GM21825 (cell line): Measurements from ENCODE around the gene RETREG1.
"Not testable (repeated sequence)": the region's sequence is repeated elsewhere in the genome, so short reads cannot be mapped to it uniquely, and the experiment has no call there.

Source experiments
- ATAC-seq: cut with Tn5 transposase; IDR thresholded peaks from one replicate; pipeline ENCODE4 v1.9.1; 2021; ENCODE audit warnings: mild to moderate bottlenecking, moderate library complexity; ENCODE audit not compliant: unreplicated experiment

Gene RETREG1

DNA sequence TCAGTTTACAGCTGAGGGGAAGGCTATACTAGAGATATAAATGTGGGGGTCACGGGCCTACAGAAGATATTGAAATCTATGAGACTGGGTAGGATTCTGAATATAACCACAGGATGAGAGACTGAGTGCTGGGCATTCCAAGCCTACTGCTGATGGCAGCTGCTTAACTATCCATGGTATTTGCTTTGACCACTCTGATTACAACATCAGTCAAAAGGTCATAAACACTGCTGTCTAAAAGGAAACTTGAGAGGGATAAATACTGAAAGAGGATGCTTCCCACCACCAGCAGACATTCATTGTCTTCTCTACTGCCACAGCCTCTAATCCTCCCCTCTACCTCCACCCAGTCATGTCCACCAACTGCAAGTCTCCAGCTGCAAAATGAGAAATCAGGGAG, 155.0 kb downstream of the RETREG1 start:
- no peak for ATAC-seq

DNA sequence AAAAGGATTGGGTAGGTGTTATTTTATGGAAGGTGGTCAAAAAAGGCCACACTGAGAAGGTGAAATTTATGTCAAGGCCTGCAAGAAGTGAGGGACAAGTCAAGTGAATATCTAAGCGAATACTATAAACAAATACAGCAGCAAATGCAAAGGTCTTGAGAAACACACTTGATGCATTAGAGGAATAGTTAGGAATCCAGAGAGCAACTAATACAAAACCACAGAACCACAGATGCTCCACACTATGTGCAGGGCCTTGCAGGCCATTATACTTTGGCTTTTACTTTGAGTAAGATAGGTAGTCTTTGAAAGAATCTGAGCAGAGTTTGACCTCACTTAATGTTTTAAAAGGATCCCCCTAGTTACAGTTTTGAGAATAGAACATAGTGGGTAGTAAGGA, 155.8 kb downstream of the RETREG1 start:
- ATAC-seq = no peak

DNA sequence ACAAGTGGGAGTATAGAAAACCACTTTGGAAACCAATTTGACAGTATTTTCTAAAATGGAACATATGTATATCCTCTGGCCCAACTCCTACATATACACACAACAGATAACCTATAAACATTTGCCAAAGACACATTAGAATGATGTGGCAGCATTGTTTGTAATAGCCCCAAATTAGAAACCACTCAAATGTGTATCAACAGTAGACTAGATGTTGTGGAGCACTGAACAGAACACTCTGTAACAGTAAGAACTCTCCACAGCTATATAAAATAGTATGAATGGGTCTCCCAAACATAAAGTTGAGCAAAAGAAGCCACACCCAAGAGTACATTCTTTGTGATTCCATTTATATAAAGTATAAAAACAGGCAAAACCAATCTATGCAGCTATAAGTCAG, 157.3 kb downstream of the RETREG1 start:
- ATAC-seq = no peak

DNA sequence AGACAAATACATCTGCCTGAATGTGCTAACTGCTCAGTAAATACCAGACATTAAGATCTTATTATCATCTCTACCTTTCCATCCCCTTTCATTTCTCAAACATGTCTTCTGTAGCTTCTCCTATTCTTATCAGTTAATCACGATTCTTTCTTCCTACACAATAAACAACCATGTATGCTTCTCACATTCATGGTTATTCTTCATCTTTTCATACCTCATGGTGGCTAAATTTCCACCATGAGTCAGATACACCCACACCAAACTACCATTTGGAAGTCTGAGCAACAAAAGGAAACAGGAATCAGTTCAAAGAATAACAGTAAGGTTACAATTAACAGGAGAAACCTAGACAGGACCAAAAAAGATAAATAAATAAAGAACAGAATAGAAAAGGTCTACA, 158.9 kb downstream of the RETREG1 start:
- ATAC-seq = no peak

DNA sequence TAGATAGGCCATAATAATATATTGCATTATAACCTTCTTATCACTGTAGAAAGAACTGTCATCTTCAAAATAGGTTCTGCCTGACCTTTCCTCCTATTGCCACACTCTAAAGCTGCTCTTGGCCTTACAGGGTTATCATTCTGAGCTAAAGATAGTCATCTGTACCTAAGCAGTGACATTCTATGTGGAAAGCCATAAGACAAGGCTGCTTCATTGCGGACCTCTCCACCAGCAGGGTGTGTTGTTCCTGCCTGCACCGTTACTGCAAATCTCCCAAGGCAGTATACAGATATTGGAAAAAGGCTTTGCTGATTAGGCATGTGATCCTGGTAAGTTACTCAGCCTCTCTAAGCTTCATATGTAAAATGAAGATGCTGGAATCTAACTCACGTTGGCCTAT, 159.3 kb downstream of the RETREG1 start:
- no peak for ATAC-seq

DNA sequence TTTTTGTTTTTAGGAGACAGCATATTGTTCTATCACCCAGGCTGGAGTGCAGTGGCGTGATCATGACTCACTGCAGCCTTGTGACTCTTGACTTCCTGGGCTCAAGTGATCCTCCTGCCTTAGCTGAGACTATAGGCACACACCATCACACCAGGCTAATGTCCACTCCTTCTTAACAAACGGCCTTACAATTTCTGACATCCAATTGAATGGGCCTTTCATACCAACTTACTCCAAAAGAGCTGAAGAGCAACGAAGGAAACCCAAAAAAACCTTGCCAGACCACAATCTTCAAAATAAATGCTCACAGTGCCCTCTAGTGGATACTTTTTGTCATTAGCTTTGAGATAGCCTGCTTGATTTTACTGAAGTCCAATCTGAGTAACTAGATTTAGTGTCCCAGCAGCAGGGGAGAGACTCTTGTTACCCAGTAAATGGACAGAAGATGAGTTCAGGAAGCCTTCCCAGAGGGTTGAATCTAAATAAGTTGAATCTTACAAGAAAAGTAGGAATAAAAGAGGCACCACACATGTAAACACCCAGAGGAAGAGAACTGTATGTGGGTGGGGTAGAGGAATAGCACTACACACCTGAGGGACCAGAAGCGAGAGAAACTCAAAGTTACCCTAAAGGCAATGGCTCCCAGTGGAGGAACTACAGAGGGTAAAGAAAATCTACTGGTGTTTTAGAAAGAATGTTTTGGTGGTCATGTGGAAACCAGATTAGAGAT, 160.5 kb downstream of the RETREG1 start:
- ATAC-seq = no peak

DNA sequence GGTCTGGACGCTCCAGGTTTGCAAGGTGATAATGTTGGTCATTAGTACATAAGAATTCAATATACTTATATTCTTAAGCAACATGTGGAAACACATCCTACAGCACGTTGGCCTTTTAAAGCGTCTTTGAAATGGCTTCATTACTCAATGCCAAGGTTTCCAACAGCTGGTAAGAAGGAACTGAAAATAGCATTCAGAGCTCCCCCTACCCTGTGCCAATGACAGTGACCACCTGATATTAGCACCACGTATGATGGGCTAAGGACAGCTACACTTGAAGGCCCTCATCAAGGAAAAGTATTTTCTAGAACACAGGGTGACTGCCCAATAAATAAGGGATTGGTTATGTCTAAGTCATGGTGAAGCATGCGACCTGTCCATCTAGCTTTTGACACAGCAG, 161.1 kb downstream of the RETREG1 start:
- no peak for ATAC-seq

DNA sequence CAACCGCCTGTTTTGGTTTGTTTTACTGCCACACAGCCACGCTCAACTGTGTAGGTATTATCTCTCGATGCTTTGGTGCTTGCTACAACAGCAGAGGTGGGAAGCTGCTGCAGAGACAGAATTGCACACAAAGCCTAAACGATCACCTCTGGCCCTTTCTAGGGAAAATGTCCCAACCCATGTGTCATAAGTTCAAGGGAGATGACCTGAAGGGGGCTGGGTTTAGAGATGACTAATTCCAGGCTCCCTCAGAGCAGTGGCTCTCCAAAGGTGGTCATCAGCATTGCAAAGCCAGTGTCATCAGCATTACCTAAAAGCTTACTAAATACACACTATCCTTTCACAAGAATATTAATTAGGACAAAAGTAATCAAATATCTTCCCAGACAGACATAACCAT, 162.1 kb downstream of the RETREG1 start:
- no peak for ATAC-seq

DNA sequence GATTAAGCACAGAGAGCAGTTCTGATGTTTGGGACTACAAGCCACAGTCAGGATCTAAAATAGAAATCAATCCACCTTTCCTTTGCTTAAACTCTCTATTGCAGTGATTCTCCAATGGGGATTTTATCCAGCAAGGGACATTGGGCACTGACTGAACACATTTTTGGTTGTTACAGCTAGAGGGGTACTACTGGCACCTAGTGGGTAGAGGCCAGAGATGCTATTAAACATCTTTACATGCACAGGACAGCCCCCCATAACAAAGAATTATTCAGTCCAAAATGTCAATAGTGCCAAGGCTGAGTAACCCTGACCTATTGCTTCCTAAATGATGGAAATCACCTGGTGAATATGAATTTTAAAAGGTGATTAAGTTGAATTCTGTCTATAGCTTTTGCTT, 163.2 kb downstream of the RETREG1 start:
- ATAC-seq = no peak

DNA sequence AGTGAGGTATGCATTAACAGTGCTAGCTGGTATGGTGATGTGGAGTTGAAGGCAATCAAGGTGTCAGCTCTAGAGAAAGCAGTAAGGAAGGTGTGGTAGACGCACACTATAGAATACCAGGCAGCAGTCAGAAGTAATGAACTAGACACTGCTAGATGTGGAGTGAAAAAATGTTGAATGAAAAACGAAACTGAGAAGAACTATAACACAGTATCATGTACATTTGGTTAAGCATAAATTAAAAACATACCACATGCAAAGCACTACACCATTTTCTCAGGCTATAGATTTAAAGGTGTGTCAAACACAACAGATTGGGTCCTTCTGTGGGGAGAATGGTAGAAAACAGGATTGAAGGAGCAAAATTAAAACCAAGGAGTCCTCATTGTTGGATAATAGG, 166.6 kb downstream of the RETREG1 start:
- ATAC-seq = no peak

DNA sequence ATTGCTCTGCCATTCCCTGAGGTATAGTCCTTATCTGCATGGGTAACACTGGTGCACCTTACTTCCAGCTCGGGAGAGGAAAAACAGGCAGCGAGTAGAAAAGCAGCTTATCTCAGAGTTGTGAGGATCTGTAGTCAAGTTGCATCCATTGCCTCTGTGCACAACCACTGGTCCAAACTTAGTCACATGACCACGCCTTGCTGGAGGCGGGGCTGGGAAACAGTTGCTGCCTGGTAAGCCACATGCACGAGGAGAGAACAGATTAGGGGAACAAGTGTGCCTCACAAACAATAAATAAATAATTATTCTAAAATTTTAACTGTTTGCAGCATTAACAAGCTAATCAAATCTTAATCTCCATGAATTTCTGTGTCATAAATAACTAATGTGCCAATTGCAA, 169.8 kb downstream of the RETREG1 start:
- ATAC-seq = no peak

DNA sequence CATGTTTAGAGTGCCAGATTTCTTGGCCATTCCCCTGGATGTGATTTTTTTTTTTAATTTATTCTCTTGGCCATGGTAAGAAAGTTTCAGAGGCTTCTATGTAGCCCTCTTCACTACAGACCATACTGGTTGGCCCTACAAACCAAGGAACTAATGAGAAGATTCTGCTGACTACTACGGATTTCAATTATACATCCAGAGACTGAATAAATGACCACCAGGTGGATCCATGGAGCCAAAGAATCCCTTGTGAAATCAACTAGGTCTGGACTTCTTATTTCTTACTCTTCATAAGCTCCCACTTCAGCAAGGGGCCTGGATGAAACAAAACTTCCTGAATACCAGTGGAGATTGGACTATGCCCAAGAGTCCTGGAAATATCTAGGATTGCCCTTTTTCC, 178.8 kb downstream of the RETREG1 start:
- ATAC-seq = no peak

DNA sequence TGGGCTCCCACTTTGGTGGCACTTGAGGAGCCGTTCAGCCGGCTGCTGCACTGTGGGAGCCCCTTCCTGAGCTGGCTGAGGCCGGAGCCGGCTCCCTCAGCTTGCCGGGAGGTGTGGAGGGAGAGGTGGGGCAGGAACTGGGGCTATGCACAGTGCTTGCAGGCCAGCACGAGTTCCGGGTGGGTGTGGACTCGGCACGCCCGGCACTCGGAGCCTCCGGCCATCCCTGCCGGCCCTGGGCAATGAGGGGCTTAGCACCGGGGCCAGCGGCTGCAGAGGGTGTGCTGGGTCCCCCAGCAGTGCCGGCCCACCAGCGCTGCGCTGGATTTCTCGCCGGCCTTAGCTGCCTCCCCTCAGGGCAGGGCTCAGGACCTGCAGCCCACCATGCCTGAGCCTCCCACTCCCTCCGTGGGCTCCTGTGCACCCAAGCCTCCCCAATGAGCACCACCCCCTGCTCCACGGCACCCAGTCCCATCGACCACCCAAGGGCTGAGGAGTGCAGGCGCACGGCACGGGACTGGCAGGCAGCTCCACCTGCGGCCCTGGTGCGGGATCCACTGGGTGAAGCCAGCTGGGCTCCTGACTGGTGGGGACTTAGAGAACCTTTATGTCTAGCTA, 180.6 kb downstream of the RETREG1 start:
- ATAC-seq = not testable (repeated sequence)

DNA sequence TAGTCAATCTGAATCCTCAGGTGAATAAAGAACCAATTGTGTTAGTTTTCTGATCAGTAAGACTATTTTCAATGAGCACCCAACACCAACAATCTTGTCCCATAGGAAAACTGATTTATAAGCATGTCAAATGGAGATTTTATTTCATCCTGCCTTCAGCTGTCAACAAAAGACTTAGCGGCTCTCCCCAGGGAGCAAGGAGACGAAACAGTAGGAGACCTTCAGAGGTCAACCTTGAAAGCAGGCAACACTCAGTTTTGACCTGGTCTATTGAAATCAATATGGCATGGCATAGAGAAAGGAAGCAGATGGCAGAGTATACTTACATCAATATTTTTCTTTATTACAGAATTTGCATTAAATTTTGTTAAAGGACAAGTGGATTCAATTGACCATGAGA, 185.3 kb downstream of the RETREG1 start:
- no peak for ATAC-seq

DNA sequence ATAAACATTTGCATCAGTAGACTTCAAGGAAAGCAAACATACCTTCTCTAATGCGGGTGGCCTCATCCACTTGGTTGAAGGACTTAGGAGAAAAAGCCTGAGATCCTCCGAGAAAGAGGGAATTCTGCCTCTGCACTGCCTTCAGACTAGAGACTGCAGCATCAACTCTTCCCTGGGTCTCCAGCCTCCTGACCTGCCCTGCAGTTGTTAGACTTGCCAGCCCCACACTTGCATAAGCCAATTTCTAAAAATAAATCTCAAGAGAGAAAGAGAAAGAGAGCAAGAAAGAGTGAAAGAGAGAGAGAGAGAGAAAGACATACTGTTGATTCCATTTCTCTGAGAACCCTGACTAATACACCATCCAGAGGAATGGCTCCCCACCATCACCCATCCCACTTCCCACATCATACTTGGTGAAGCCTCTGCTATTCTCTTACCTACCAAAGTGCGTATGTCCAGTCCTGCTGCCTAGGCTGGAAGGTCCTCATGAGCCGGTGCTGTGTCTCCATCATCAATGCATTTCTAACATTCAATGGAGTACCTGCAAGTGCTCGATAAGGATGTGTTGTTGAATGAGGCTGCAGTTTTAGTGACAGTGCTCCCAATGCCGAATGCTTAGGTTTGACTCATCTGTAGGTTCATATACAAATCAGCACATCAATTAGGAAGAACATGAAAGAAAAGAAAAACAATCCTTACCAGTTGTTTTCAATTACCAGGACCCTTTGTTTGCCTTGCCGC, 186.3 kb downstream of the RETREG1 start:
- ATAC-seq = no peak

DNA sequence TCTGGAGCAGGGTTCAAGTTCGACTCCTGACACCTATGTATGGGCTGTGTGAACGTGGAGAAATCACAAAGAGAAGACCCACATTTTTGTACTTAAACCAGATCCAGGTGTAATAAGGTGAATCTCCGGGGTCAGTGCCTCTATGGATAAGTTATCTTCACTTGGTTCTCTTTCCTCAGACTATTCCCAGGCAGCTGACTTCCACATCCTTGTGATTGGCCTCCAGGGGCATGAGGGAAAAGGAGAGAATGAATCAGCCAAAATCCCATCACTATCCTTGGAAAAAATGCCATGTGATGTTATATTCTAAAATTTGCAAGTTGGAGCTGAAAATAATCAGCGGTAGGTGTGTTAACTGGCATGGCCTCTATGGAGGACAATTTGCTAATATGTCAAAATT, 188.4 kb downstream of the RETREG1 start:
- no peak for ATAC-seq

DNA sequence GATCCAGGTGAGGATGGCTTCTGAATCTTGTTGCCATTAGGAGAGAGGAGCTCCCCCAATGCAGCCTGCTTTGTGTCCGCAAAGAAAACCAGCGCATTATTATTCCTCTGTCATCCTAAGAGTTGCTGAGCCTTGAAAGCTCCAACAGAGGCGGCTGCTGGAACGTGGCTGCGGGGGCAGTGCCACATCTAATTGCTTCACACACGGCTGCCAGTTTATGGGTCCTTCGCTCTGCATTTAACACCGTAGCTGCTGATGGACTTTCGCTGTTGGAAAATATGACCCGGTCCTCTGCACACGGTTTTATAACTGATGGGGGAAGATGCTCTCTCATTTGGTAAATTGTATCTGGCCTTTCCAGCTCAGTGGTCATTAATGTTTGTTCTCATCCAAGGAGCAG, 189.2 kb downstream of the RETREG1 start:
- no peak for ATAC-seq
